Fibroblast of the aortic adventitia (primary cell): ENCODE measurements around the gene MARCHF3. TPM values are rescaled to one million over a fixed set of nuclear protein-coding genes. Genes with fewer than 3 reads are reported as not detected.

Experiments
- DNase-seq: peaks from one replicate; pipeline ENCODE4 v3.0.0-alpha.2; 2010; ENCODE audit warnings: low read depth
- H3K4me3 ChIP-seq: 2 replicates; pipeline ENCODE4 v1.5.1; 2011; ENCODE audit warnings: low read depth, mild to moderate bottlenecking, control low read depth, low read length, moderate library complexity
- CTCF ChIP-seq: IDR thresholded peaks from 2 replicates; pipeline ENCODE4 v1.5.1; 2011; ENCODE audit warnings: mild to moderate bottlenecking, low read length, control low read depth, inconsistent platforms; ENCODE audit not compliant: insufficient read depth
- total RNA-seq: library from RNA; depleted of rRNA; stranded (reverse); fragments of >200 nt; gene quantifications from 2 replicates; pipeline ENCODE4 v1.2.3, GENCODE V29; 2012; ENCODE audit warnings: low replicate concordance

The MARCHF3 gene
- total RNA-seq, 1 donor = 16.9 TPM

GRCh38 chr5:126837906-126838539 is 192.3 kb downstream of the MARCHF3 start:
- peak; percentile 65 for TF ChIP-seq CTCF
- no peak overlapping the region for H3K4me3 ChIP-seq
- DNase-seq = peak; percentile 70

- DNase-seq = no peak
- no peak overlapping the region for H3K4me3 ChIP-seq
- TF ChIP-seq CTCF = no peak
Measured at GRCh38 chr5:126837242-126837641, 193.1 kb downstream of the MARCHF3 start.

- H3K4me3 ChIP-seq = no peak overlapping the region
- DNase-seq = no peak
- TF ChIP-seq CTCF = no peak
Measured at GRCh38 chr5:126836778-126837177, 193.6 kb downstream of the MARCHF3 start.

- TF ChIP-seq CTCF = no peak
- DNase-seq = no peak
Measured at GRCh38 chr5:126831156-126831555, 199.2 kb downstream of the MARCHF3 start.

GRCh38 chr5:126830061-126830460 is 200.3 kb downstream of the MARCHF3 start:
- no peak for TF ChIP-seq CTCF
- H3K4me3 ChIP-seq = no peak overlapping the region

More at GRCh38 chr5:126831156-126831555, 199.2 kb downstream of the MARCHF3 start:
- no peak overlapping the region for H3K4me3 ChIP-seq

GRCh38 chr5:126829098-126829497 is 201.3 kb downstream of the MARCHF3 start:
- no peak for TF ChIP-seq CTCF
- no peak overlapping the region for H3K4me3 ChIP-seq
- no peak for DNase-seq

More at GRCh38 chr5:126830061-126830460, 200.3 kb downstream of the MARCHF3 start:
- no peak for DNase-seq
